OCI-LY1 (cell line): ENCODE data around the gene ZBP1.

Experiments
- H2AFZ ChIP-seq: fragments of 200-600 bp; sonication (generic), shearing (Covaris generic); 2 replicates; pipeline ENCODE4 v1.6.0; 2014; ENCODE audit warnings: antibody characterized with exemption, mild to moderate bottlenecking, low read length
- H3F3A ChIP-seq: fragments of 200-600 bp; sonication (generic), shearing (Covaris generic); 2 replicates; pipeline ENCODE4 v1.6.0; 2014; ENCODE audit warnings: mild to moderate bottlenecking, antibody characterized with exemption, low read length, moderate library complexity; ENCODE audit not compliant: insufficient read depth
- H3K27ac ChIP-seq: fragments of 200-600 bp; sonication (generic); 2 replicates; pipeline ENCODE4 v1.5.1; 2014; ENCODE audit warnings: low read length, mixed run types, mild to moderate bottlenecking, low read depth; ENCODE audit not compliant: poor library complexity, severe bottlenecking
- H3K27me3 ChIP-seq: fragments of 200-600 bp; sonication (generic); 2 replicates; pipeline ENCODE4 v1.6.0; 2014; ENCODE audit warnings: antibody characterized with exemption, mild to moderate bottlenecking, low read length, moderate library complexity; ENCODE audit not compliant: insufficient read depth
- H3K36me3 ChIP-seq: fragments of 200-600 bp; sonication (generic); 2 replicates; pipeline ENCODE4 v1.6.1; 2014; ENCODE audit warnings: mild to moderate bottlenecking, antibody characterized with exemption, low read length, moderate library complexity, mixed read lengths; ENCODE audit not compliant: insufficient read depth
- H3K4me1 ChIP-seq: fragments of 200-600 bp; sonication (generic); 2 replicates; pipeline ENCODE4 v1.5.1; 2014; ENCODE audit warnings: mild to moderate bottlenecking, low read length, moderate library complexity; ENCODE audit not compliant: insufficient read depth, severe bottlenecking
- H3K4me2 ChIP-seq: fragments of 200-600 bp; sonication (generic), shearing (Covaris generic); 2 replicates; pipeline ENCODE4 v1.6.1; 2014; ENCODE audit warnings: low read length
- H3K4me3 ChIP-seq: fragments of 200-600 bp; sonication (generic); 2 replicates; pipeline ENCODE4 v1.5.1; 2014; ENCODE audit warnings: low read length, low read depth, mild to moderate bottlenecking, mixed read lengths; ENCODE audit not compliant: poor library complexity, severe bottlenecking
- H3K79me2 ChIP-seq: fragments of 200-600 bp; shearing (Covaris generic); 2 replicates; pipeline ENCODE4 v1.6.1; 2016; ENCODE audit warnings: mixed run types, low read length, mixed read lengths; ENCODE audit not compliant: insufficient read depth
- H3K9ac ChIP-seq: fragments of 200-600 bp; sonication (generic), shearing (Covaris generic); 2 replicates; pipeline ENCODE4 v1.6.1; 2014; ENCODE audit warnings: mild to moderate bottlenecking, low read length, mixed read lengths
- H3K9me2 ChIP-seq: fragments of 200-600 bp; sonication (generic), shearing (Covaris generic); 2 replicates; pipeline ENCODE4 v1.6.1; 2014; ENCODE audit warnings: low read depth, mild to moderate bottlenecking, low read length, mixed read lengths
- H3K9me3 ChIP-seq: fragments of 200-600 bp; shearing (Covaris generic); 2 replicates; pipeline ENCODE4 v1.6.1; 2014; ENCODE audit warnings: low read length, mixed read lengths
- H4K20me1 ChIP-seq: fragments of 200-600 bp; sonication (generic), shearing (Covaris generic); 2 replicates; pipeline ENCODE4 v1.6.0; 2016; ENCODE audit warnings: mild to moderate bottlenecking, low read length; ENCODE audit not compliant: insufficient read depth
- CTCF ChIP-seq: fragments of 200-600 bp; sonication (generic), shearing (Covaris generic); IDR thresholded peaks from 2 replicates; pipeline ENCODE4 v1.5.1; 2017; ENCODE audit warnings: mild to moderate bottlenecking, antibody characterized with exemption, low read length, moderate library complexity, mixed read lengths
- EZH2 ChIP-seq: fragments of 200-600 bp; sonication (generic), shearing (Covaris generic); IDR thresholded peaks from 2 replicates; pipeline ENCODE4 v1.8.0; 2017; ENCODE audit warnings: borderline replicate concordance, mixed run types, mild to moderate bottlenecking, antibody characterized with exemption, low read length, moderate library complexity, mixed read lengths

ZBP1 gene

GRCh38 chr20:57593134-57593886, 26.9 kb downstream of the ZBP1 start:
- H4K20me1 ChIP-seq = no peaks in the 10 kb centered on the region
- H3K27me3 ChIP-seq = no peaks in the 10 kb centered on the region; the same call in 1 of the 2 replicates
- no peaks in the 10 kb centered on the region for H3K9me3 ChIP-seq
- no peak overlapping the region for H3K27ac ChIP-seq
- TF ChIP-seq EZH2 = no peak
- TF ChIP-seq CTCF = no peak
- no peaks in the 10 kb centered on the region for H3F3A ChIP-seq
- H3K9me2 ChIP-seq = no peaks in the 10 kb centered on the region
- H3K4me1 ChIP-seq = peaks cover 7% of the 10 kb centered on the region
- no peaks in the 10 kb centered on the region for H3K36me3 ChIP-seq
- H3K9ac ChIP-seq = no peak overlapping the region
- H2AFZ ChIP-seq = no peak overlapping the region
- H3K79me2 ChIP-seq = no peaks in the 10 kb centered on the region
- H3K4me3 ChIP-seq = no peak overlapping the region
- no peak overlapping the region for H3K4me2 ChIP-seq

- Histone ChIP-seq H3K36me3 (no peaks in the 10 kb centered on the region), H3K9me2 (no peaks in the 10 kb centered on the region), H3K9me3 (peaks cover 3% of the 10 kb centered on the region; the same call in 1 of the 2 replicates), H3K27ac (no peak overlapping the region), H3K79me2 (no peaks in the 10 kb centered on the region), H3F3A (no peaks in the 10 kb centered on the region), H3K4me3 (no peak overlapping the region), H4K20me1 (no peaks in the 10 kb centered on the region), H2AFZ (no peak overlapping the region), H3K9ac (no peak overlapping the region), H3K4me2 (no peak overlapping the region), H3K4me1 (peaks cover 7% of the 10 kb centered on the region), H3K27me3 (peaks cover 6% of the 10 kb centered on the region; the same call in 1 of the 2 replicates)
- TF ChIP-seq CTCF = no peak
- no peak for TF ChIP-seq EZH2
Measured at GRCh38 chr20:57592263-57593092, 27.7 kb downstream of the ZBP1 start.

- Histone ChIP-seq H3K27me3 (peaks cover 11% of the 10 kb centered on the region; the same call in 1 of the 2 replicates), H4K20me1 (no peaks in the 10 kb centered on the region), H3K36me3 (no peaks in the 10 kb centered on the region)
Measured at GRCh38 chr20:57591289-57592229, 28.7 kb downstream of the ZBP1 start.

More at GRCh38 chr20:57591289-57592229, 28.7 kb downstream of the ZBP1 start:
- no peaks in the 10 kb centered on the region for H3K4me1 ChIP-seq
- H3K27ac ChIP-seq = no peak overlapping the region
- peaks cover 3% of the 10 kb centered on the region; the same call in 1 of the 2 replicates for H3K9me3 ChIP-seq
- H3K9ac ChIP-seq = no peak overlapping the region
- no peak overlapping the region for H3K4me2 ChIP-seq
- H3K9me2 ChIP-seq = no peaks in the 10 kb centered on the region
- H3F3A ChIP-seq = no peaks in the 10 kb centered on the region
- H3K4me3 ChIP-seq = no peak overlapping the region
- H2AFZ ChIP-seq = no peak overlapping the region
- H3K79me2 ChIP-seq = no peaks in the 10 kb centered on the region
- TF ChIP-seq CTCF (no peak), EZH2 (no peak)
